Tibial nerve (tissue), 3 donors: ENCODE results near the gene OR5A2.

ENCODE experiments used
- POLR2A ChIP-seq, 2 donors: fragments of 450-650 bp; IDR thresholded peaks; one replicate each; pipeline ENCODE4 v1.6.1; 2017; ENCODE audit warnings: antibody characterized with exemption in 2 of 2, mild to moderate bottlenecking in 2 of 2, moderate library complexity in 2 of 2
- TF ChIP-seq, protein P1 (sequence below), 5 experiments: fragments of 200-600 bp in 3 of 5; fragments of 450-650 bp in 2 of 5; sonication (generic) in 3 of 5; IDR thresholded peaks; one replicate each; pipeline ENCODE4 v1.5.1; 2016 to 2019; ENCODE audit warnings: antibody characterized with exemption in 5 of 5, mild to moderate bottlenecking in 3 of 5, moderate library complexity in 2 of 5

DNA sequence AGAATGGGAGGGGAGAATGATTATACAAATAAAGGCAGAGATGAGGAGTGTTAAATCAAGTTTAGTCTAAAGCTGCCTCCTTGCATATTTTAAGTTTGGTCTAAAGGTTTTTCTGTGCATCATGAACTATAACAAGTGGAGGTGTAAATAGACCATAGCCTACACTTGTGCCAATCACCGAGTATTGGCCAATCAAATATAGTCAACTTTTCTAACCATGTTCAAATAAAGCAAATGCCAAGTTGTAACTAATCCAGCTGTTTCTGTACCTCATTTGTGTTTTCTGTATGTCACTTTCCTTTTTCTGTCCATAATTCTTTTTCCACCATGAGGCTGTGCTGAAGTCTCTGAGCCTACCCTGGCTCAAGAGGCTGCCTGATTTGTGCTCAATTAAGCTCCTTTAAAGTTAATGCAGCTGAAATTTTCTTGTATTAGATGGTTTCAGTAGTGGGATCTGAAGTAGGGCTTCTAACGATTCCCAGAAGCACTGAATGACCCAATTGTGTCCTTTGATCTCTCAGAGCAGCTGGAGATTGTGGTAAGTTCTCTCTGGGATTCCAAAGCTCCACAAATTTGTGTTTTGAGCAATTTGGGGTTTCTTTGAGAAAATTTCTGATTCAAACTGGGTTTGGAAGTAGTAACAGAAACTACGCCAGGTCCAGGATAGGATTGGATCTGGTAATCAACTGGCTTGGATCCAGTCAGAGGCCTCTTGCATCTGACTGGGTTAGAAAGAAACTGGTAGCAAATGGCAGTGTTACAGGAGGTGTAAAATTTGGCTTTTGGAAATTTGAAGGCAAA is 25.6 kb downstream of the OR5A2 start:
- TF ChIP-seq POLR2A (IDR thresholded peaks at IDR 0.05), result no peak
- TF ChIP-seq, protein P1, sequence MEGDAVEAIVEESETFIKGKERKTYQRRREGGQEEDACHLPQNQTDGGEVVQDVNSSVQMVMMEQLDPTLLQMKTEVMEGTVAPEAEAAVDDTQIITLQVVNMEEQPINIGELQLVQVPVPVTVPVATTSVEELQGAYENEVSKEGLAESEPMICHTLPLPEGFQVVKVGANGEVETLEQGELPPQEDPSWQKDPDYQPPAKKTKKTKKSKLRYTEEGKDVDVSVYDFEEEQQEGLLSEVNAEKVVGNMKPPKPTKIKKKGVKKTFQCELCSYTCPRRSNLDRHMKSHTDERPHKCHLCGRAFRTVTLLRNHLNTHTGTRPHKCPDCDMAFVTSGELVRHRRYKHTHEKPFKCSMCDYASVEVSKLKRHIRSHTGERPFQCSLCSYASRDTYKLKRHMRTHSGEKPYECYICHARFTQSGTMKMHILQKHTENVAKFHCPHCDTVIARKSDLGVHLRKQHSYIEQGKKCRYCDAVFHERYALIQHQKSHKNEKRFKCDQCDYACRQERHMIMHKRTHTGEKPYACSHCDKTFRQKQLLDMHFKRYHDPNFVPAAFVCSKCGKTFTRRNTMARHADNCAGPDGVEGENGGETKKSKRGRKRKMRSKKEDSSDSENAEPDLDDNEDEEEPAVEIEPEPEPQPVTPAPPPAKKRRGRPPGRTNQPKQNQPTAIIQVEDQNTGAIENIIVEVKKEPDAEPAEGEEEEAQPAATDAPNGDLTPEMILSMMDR (IDR thresholded peaks at IDR 0.05), result no peak
